ENCODE data around the gene MYBBP1A. TPM values are rescaled to one million over a fixed set of nuclear protein-coding genes. Genes with fewer than 3 reads are reported as not detected.

Gene MYBBP1A
- total and polyA plus RNA-seq, 2 of the 4 experiments (the other 2 are of a cell fraction), result 22.6 to 45.9 TPM

DNA sequence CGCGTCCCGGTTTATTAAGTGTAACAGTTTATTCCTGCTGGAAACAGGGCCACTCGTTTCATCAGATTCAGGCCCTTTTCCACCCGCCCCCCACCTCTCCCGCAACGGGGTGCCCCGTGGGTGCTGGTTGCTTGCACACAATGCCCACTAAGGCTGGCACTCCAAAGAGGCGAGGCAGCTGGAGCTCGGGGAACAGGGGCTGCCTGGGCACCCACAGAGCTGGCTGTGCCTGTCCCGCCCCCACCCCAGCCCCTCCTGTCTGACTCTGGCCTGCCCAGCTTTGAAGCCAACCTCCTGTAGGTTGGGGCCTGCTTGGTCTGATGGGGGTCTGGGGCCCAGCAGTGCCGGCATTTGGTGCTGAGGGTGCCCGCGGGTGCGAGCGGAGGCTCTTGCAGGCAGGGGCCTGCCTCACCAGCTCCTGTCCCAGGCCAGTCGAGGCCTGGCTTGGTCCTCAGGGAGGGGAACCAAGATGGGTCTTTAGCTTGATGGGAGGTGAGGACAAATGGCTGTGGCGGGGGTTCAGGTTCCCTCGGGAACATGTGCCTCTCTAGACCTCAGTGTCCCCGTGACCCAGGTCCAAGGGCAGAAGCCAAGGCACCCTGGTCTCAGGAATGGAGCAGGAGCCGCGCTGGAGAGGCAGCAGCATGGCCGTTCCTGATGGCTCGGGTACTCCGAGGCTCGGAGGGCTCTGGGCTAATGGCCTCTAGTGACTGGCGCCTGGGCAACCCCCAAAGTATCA, 20.1 kb downstream of the MYBBP1A start:
- Histone ChIP-seq H3K4ac (ENCODE audit: low read depth, low read length) (no peak overlapping the region), H3K4me2 (ENCODE audit: low read depth, low read length) (no peak overlapping the region), H2AFZ (replicated peaks; ENCODE audit: low read length, poor library complexity) (no peak overlapping the region), H3K14ac (replicated peaks; ENCODE audit: low read depth, low read length) (no peak overlapping the region), H3K36me3 (ENCODE audit: control insufficient read depth, insufficient read depth, low read length) (peaks cover 22% of the 10 kb centered on the region), H4K8ac (ENCODE audit: low read depth in 2 of 2, low read length in 2 of 2) (no peak overlapping the region), H4K91ac (ENCODE audit: insufficient read depth, low read depth, low read length) (no peak overlapping the region), H3K4me1 (ENCODE audit: control insufficient read depth, insufficient read depth, low read length) (peaks cover 3% of the 10 kb centered on the region; the same call in 1 of the 2 replicates), H3K56ac (ENCODE audit: extremely low read depth, insufficient read depth, low read length) (no peak overlapping the region), H2BK120ac (ENCODE audit: low read depth, low read length) (no peak overlapping the region), H2BK5ac (ENCODE audit: low read depth, low read length, poor library complexity, severe bottlenecking) (no peak overlapping the region), H3K9me3 (ENCODE audit: control insufficient read depth, insufficient read depth, low read length) (no peaks in the 10 kb centered on the region), H3K23ac (ENCODE audit: low read depth, low read length) (no peak overlapping the region), H4K5ac (ENCODE audit: low read depth, low read length) (no peak overlapping the region), H2BK15ac (ENCODE audit: low read depth, low read length) (no peak overlapping the region), H4K20me1 (ENCODE audit: insufficient read depth, low read length) (peaks cover 9% of the 10 kb centered on the region), H2AK9ac (replicated peaks; ENCODE audit: low read depth, low read length, poor library complexity) (peak overlapping the region; percentile 5), H3K27me3 (ENCODE audit: control insufficient read depth, insufficient read depth, low read length) (peaks cover 6% of the 10 kb centered on the region; the same call in 1 of the 2 replicates), H3K18ac (ENCODE audit: low read depth, low read length) (no peak overlapping the region), H2BK20ac (ENCODE audit: low read depth, low read length) (no peak overlapping the region), H2AK5ac (ENCODE audit: low read depth, low read length) (no peak overlapping the region), H3K9ac (ENCODE audit: low read depth, low read length) (no peak overlapping the region), H3K9me1 (ENCODE audit: insufficient read depth, low read length) (no peaks in the 10 kb centered on the region), H3K79me1 (ENCODE audit: low read depth in 1 of 2, low read length in 2 of 2) (no peaks in the 10 kb centered on the region), H3K4me3 (ENCODE audit: insufficient read depth, low read depth, low read length) (no peak overlapping the region), H3K27ac (ENCODE audit: insufficient read depth, low read length) (no peak overlapping the region)
- WGBS, 2 experiments (ENCODE audit: extremely low coverage in 2 of 2, insufficient read length in 1 of 2), result 78% methylated on average over 9 of the region's 27 CpGs; no CpG with 5 or more reads in 1 of the 2 experiments
- dilution Hi-C loops (cut with HindIII; ENCODE audit: low sequenced_read_pairs, unreplicated experiment) (no loop called here), in situ Hi-C loops (cut with MboI; ENCODE audit: low sequenced_read_pairs) (no loop called here), intact Hi-C loops (cut with micrococcal nuclease) (loop anchor here (5.0 kb wide), 1 partner anchor 113 kb away; no protein-coding TSS in a partner anchor)
- DNase-seq (no peak), ATAC-seq (ENCODE audit: low read depth) (no peak)
- ChIA-PET POLR2A (ENCODE audit: unreplicated experiment) (no interaction called here), CTCF (no interaction called here)
- no TSS peak for BruUV-seq (replicated peaks)
- TF ChIP-seq ELK1 (IDR thresholded peaks at IDR 0.05; ENCODE audit: borderline replicate concordance, low read depth, low read length), result no peak
- no peak for TF ChIP-seq MXI1 (IDR thresholded peaks at IDR 0.05; ENCODE audit: borderline replicate concordance, low read depth, low read length)
- no peak for TF ChIP-seq BHLHE40 (IDR thresholded peaks at IDR 0.05; ENCODE audit: low read depth, low read length)
- TF ChIP-seq CHD1 (IDR thresholded peaks at IDR 0.05; ENCODE audit: low read depth, low read length), result no peak
- no peak for TF ChIP-seq POLR2A (IDR thresholded peaks at IDR 0.05; ENCODE audit: low read depth, low read length)
